Chondrocyte (in vitro differentiated cells): ENCODE results near the gene DSCAM. TPM values are rescaled to one million over a fixed set of nuclear protein-coding genes. Genes with fewer than 3 reads are reported as not detected.
"Not testable (repeated sequence)": the region's sequence is repeated elsewhere in the genome, so short reads cannot be mapped to it uniquely, and the experiment has no call there.

Source experiments
- DNase-seq: peaks from one replicate; pipeline ENCODE4 v3.0.0; 2021; ENCODE audit warnings: mixed read lengths, low spot score
- H3K27ac Mint-ChIP-seq: one replicate; pipeline ENCODE4 v1.8.0; 2021; ENCODE audit warnings: mild to moderate bottlenecking, moderate library complexity, mixed read lengths; ENCODE audit not compliant: unreplicated experiment
- H3K27me3 Mint-ChIP-seq: 2 replicates; pipeline ENCODE4 v1.8.0; 2021; ENCODE audit warnings: low read depth, mixed read lengths
- H3K36me3 Mint-ChIP-seq: 2 replicates; pipeline ENCODE4 v1.8.0; 2021; ENCODE audit warnings: low read depth, mixed read lengths
- H3K4me1 Mint-ChIP-seq: 2 replicates; pipeline ENCODE4 v1.8.0; 2021; ENCODE audit warnings: low read depth, mild to moderate bottlenecking, mixed read lengths
- H3K4me3 Mint-ChIP-seq: one replicate; pipeline ENCODE4 v1.8.0; 2021; ENCODE audit warnings: mild to moderate bottlenecking, moderate library complexity, mixed read lengths; ENCODE audit not compliant: unreplicated experiment
- H3K9me3 Mint-ChIP-seq: 2 replicates; pipeline ENCODE4 v1.8.0; 2021; ENCODE audit warnings: low read depth, mixed read lengths
- CTCF ChIP-seq: fragments of 200-600 bp; sonication (generic); IDR thresholded peaks from 2 replicates; pipeline ENCODE4 v1.5.0; 2021; ENCODE audit warnings: antibody characterized with exemption, mild to moderate bottlenecking, moderate library complexity
- total RNA-seq: library from RNA; stranded (reverse); gene quantifications from 3 replicates; pipeline ENCODE4 v1.2.1, GENCODE V29; 2021

DSCAM gene
- total RNA-seq, 1 donor from 2014 or later = not detected

GRCh38 chr21:40324389-40324788 lies 522.6 kb downstream of the DSCAM start:
- H3K27ac Mint-ChIP-seq = no peak overlapping the region
- no peaks in the 10 kb centered on the region for H3K4me1 Mint-ChIP-seq
- H3K4me3 Mint-ChIP-seq = no peak overlapping the region
- no peaks in the 10 kb centered on the region for H3K27me3 Mint-ChIP-seq
- no peak for TF ChIP-seq CTCF
- H3K9me3 Mint-ChIP-seq = peaks cover 24% of the 10 kb centered on the region
- no peaks in the 10 kb centered on the region for H3K36me3 Mint-ChIP-seq
- DNase-seq = no peak

- not testable (repeated sequence) for H3K27me3 Mint-ChIP-seq, H3K27ac Mint-ChIP-seq
- peaks cover 25% of the 10 kb centered on the region for H3K9me3 Mint-ChIP-seq
Measured at GRCh38 chr21:40320718-40321117, 526.2 kb downstream of the DSCAM start.

GRCh38 chr21:40318371-40318770 lies 528.6 kb downstream of the DSCAM start:
- H3K36me3 Mint-ChIP-seq = no peaks in the 10 kb centered on the region
- no peak overlapping the region for H3K27ac Mint-ChIP-seq
- DNase-seq = no peak
- H3K4me1 Mint-ChIP-seq = no peaks in the 10 kb centered on the region
- no peaks in the 10 kb centered on the region for H3K27me3 Mint-ChIP-seq
- no peak for TF ChIP-seq CTCF
- peaks cover 27% of the 10 kb centered on the region for H3K9me3 Mint-ChIP-seq
- H3K4me3 Mint-ChIP-seq = no peak overlapping the region

More at GRCh38 chr21:40320718-40321117, 526.2 kb downstream of the DSCAM start:
- DNase-seq, H3K36me3 Mint-ChIP-seq, H3K4me1 Mint-ChIP-seq, H3K4me3 Mint-ChIP-seq: not testable (repeated sequence)

DNA sequence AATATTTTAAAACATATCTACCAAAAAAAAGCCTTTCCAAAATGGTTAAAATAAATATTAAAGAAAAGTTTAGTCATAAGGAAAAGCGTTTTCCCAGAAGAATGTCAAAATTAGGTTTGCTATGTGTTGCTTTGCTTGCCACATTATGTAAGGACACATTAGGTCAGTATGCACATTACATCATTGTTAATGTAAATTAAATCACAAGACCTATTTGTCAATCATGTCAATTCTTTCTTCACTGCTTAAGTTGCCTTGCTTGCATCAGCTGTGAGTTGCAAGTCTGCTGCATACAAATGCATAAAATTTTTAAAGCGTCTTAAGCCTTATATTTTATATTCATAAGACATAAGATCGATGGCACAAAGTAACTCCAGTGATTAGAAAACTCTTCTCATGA lies 530.9 kb downstream of the DSCAM start:
- H3K9me3 Mint-ChIP-seq = peaks cover 20% of the 10 kb centered on the region
- H3K4me1 Mint-ChIP-seq = no peaks in the 10 kb centered on the region
- H3K27me3 Mint-ChIP-seq = no peaks in the 10 kb centered on the region
- no peak overlapping the region for H3K4me3 Mint-ChIP-seq
- no peak for TF ChIP-seq CTCF
- H3K36me3 Mint-ChIP-seq = no peaks in the 10 kb centered on the region
- no peak overlapping the region for H3K27ac Mint-ChIP-seq
- no peak for DNase-seq

GRCh38 chr21:40315626-40316025 lies 531.3 kb downstream of the DSCAM start:
- no peak for DNase-seq
- Mint-ChIP-seq H3K27ac (no peak overlapping the region), H3K36me3 (no peaks in the 10 kb centered on the region), H3K4me1 (no peaks in the 10 kb centered on the region), H3K4me3 (no peak overlapping the region), H3K27me3 (no peaks in the 10 kb centered on the region), H3K9me3 (peaks cover 20% of the 10 kb centered on the region)
- TF ChIP-seq CTCF = no peak

DNA sequence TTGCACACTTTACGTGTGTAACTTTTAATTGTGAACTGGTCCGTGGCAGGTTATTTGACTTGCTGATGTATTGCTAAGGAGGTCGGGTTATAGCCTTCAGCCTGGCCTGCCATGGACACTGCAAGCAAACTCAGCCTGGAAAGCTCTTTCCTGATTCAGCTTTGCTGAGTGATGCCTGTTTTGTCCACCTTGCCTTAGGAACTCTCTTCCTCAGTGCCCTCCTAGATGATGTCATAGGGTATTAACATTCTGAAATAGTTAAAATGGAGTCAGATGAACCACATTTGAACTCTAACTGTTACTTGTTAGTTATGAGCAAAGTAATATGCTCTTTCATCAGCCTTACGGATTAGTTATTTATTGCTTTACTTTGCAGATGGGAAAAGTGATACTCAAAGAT lies 533.7 kb downstream of the DSCAM start:
- H3K9me3 Mint-ChIP-seq = peaks cover 24% of the 10 kb centered on the region

More for the DNA sequence above, 533.7 kb downstream of the DSCAM start:
- no peak for DNase-seq
- Mint-ChIP-seq H3K27ac (no peak overlapping the region), H3K4me3 (no peak overlapping the region), H3K36me3 (no peaks in the 10 kb centered on the region), H3K4me1 (no peaks in the 10 kb centered on the region), H3K27me3 (no peaks in the 10 kb centered on the region)
- TF ChIP-seq CTCF = no peak
